GM12892 (cell line): ENCODE measurements around the gene ZNF654.

Experiments
- POLR2A ChIP-seq: IDR thresholded peaks from 2 replicates; pipeline ENCODE4 v1.6.1; 2011; ENCODE audit warnings: low read depth, low read length, control low read depth
- POLR2AphosphoS5 ChIP-seq: IDR thresholded peaks from 2 replicates; pipeline ENCODE4 v1.6.1; 2011; ENCODE audit warnings: low read depth, low read length, control low read depth

GRCh38 chr3:88123526-88123925 lies 64.5 kb downstream of the ZNF654 start:
- TF ChIP-seq POLR2AphosphoS5 (no peak), POLR2A (no peak)
